Fibroblast of lung (primary cell): Measurements from ENCODE around the gene SULT1C4. TPM values are rescaled to one million over a fixed set of nuclear protein-coding genes. Genes with fewer than 3 reads are reported as not detected.

Source experiments
- DNase-seq, 2 donors: peaks; one replicate each; pipeline versions ENCODE4 v3.0.0 to v3.0.0-alpha.2; 2010; ENCODE audit warnings: low read depth in 2 of 2
- H2AFZ ChIP-seq: 2 replicates; pipeline ENCODE4 v1.5.1; 2012; ENCODE audit warnings: low read length, control low read depth, inconsistent platforms
- H3K27ac ChIP-seq: 2 replicates; pipeline ENCODE4 v1.5.1; 2011; ENCODE audit warnings: low read length, control low read depth; ENCODE audit not compliant: insufficient read depth
- H3K27me3 ChIP-seq: 2 replicates; pipeline ENCODE4 v1.5.1; 2011; ENCODE audit warnings: mild to moderate bottlenecking, low read length; ENCODE audit not compliant: control insufficient read depth, insufficient read depth
- H3K36me3 ChIP-seq: 2 replicates; pipeline ENCODE4 v1.5.1; 2011; ENCODE audit warnings: low read length; ENCODE audit not compliant: control insufficient read depth, insufficient read depth
- H3K4me1 ChIP-seq: 2 replicates; pipeline ENCODE4 v1.5.1; 2011; ENCODE audit warnings: low read length; ENCODE audit not compliant: control insufficient read depth, insufficient read depth; ENCODE audit errors: extremely low read depth
- H3K4me2 ChIP-seq: 2 replicates; pipeline ENCODE4 v1.5.1; 2011; ENCODE audit warnings: low read length, control low read depth; ENCODE audit not compliant: insufficient read depth; ENCODE audit errors: extremely low read depth
- H3K4me3 ChIP-seq, 4 experiments: fragments of 200-600 bp in 1 of 4; sonication (generic) in 1 of 4; replicated peaks in 1 of 4; 2 replicates each; pipeline ENCODE4 v1.5.1; 2011 to 2016; ENCODE audit warnings: low read length in 4 of 4, low read depth in 3 of 4, mild to moderate bottlenecking in 3 of 4, control low read depth in 2 of 4, inconsistent platforms in 1 of 4, mixed read lengths in 1 of 4; ENCODE audit not compliant: insufficient read depth in 1 of 4; ENCODE audit errors: control extremely low read depth in 1 of 4
- H3K79me2 ChIP-seq: 2 replicates; pipeline ENCODE4 v1.5.1; 2012; ENCODE audit warnings: mild to moderate bottlenecking, low read length, inconsistent platforms; ENCODE audit not compliant: control insufficient read depth, insufficient read depth
- H3K9ac ChIP-seq: 2 replicates; pipeline ENCODE4 v1.5.1; 2011; ENCODE audit warnings: mild to moderate bottlenecking, low read length, control low read depth; ENCODE audit not compliant: insufficient read depth
- H3K9me3 ChIP-seq: 2 replicates; pipeline ENCODE4 v1.5.1; 2012; ENCODE audit warnings: low read depth, low read length; ENCODE audit not compliant: control insufficient read depth, insufficient read depth
- H4K20me1 ChIP-seq: 2 replicates; pipeline ENCODE4 v1.5.1; 2011; ENCODE audit warnings: low read length; ENCODE audit not compliant: control insufficient read depth, insufficient read depth; ENCODE audit errors: extremely low read depth
- EZH2 ChIP-seq: IDR thresholded peaks from 2 replicates; pipeline ENCODE4 v1.5.1; 2012; ENCODE audit warnings: low read length, control low read depth, mild to moderate bottlenecking; ENCODE audit errors: missing control alignments
- polyA plus RNA-seq, 2 donors: library from polyadenylated mRNA; depleted of rRNA in 1 of 2; stranded (reverse) in 1 of 2; unstranded in 1 of 2; fragments of >200 nt; gene quantifications; 2 replicates each; pipeline ENCODE4 v1.2.1, GENCODE V29; 2011 to 2012; ENCODE audit warnings: missing spikeins in 1 of 2
- total RNA-seq: library from RNA; depleted of rRNA; stranded (reverse); fragments of >200 nt; gene quantifications from 2 replicates; pipeline ENCODE4 v1.2.1, GENCODE V29; 2014
- TF ChIP-seq, protein P1 (sequence below), 2 donors: IDR thresholded peaks in 1 of 2; conservative IDR thresholded peaks in 1 of 2; 1 replicate in 1 of 2; 2 replicates in 1 of 2; pipeline ENCODE4 v1.5.1; 2011 to 2012; ENCODE audit warnings: low read length in 2 of 2, control low read depth in 1 of 2, inconsistent platforms in 1 of 2, low read depth in 1 of 2, mild to moderate bottlenecking in 1 of 2

Gene SULT1C4
- total and polyA plus RNA-seq, 2 donors (not counting 1 experiment from before 2014, with no cell fraction given), result 0.14 to 0.50 TPM

DNA sequence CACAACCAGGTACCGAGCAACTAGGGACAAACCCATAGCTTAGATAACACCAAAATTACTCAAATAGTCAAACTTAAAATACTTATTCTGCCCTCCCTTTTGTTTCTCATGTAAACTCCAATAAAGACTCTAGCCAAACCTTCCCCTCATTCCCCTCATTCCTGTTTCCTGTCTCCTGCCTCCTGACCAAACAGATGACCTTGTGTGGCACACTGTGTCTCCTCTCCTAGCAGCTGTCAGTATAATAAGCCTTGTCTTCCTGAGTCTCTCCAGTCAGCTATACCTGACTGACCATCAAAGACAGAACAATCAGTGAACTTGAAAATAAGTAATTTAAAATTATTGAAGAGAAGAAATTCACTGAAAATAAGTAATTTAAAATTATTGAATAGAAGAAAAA, 14.3 kb downstream of the SULT1C4 start:
- Histone ChIP-seq H3K4me1 (no peaks in the 10 kb centered on the region), H3K9me3 (no peaks in the 10 kb centered on the region), H3K9ac (no peak overlapping the region), H3K36me3 (no peaks in the 10 kb centered on the region), H3K4me2 (no peak overlapping the region), H2AFZ (no peak overlapping the region), H3K79me2 (no peaks in the 10 kb centered on the region), H4K20me1 (no peaks in the 10 kb centered on the region), H3K4me3 (no peak overlapping the region), H3K27me3 (no peaks in the 10 kb centered on the region), H3K27ac (no peak overlapping the region)
- no peak for DNase-seq
- TF ChIP-seq, protein P1, sequence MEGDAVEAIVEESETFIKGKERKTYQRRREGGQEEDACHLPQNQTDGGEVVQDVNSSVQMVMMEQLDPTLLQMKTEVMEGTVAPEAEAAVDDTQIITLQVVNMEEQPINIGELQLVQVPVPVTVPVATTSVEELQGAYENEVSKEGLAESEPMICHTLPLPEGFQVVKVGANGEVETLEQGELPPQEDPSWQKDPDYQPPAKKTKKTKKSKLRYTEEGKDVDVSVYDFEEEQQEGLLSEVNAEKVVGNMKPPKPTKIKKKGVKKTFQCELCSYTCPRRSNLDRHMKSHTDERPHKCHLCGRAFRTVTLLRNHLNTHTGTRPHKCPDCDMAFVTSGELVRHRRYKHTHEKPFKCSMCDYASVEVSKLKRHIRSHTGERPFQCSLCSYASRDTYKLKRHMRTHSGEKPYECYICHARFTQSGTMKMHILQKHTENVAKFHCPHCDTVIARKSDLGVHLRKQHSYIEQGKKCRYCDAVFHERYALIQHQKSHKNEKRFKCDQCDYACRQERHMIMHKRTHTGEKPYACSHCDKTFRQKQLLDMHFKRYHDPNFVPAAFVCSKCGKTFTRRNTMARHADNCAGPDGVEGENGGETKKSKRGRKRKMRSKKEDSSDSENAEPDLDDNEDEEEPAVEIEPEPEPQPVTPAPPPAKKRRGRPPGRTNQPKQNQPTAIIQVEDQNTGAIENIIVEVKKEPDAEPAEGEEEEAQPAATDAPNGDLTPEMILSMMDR (conservative IDR thresholded peaks at IDR 0.05 in 1 of 2, IDR thresholded peaks at IDR 0.05 in 1 of 2; ENCODE audit: low read depth in 1 of 2, low read length in 2 of 2), result no peak
- no peak for TF ChIP-seq EZH2

DNA sequence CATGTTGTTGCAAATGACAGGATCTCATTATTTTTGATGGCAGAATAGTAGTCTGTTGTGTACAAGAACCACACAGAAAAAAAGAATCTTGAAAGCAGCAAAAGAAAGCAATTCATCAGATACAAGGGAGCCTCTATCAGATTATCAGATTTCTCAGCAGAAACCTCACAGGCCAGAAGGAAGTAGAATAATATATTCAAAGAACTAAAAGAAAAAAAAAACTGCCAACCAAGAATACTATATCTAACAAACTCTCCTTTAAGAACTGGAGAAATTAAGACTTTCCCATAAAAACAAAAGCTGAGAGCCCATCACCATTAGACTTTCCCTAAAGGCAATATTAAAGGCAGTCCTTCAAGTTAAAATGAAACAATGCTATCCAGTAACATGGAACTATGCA, 15.4 kb downstream of the SULT1C4 start:
- Histone ChIP-seq H3K27me3 (no peaks in the 10 kb centered on the region), H3K27ac (no peak overlapping the region), H3K36me3 (no peaks in the 10 kb centered on the region), H4K20me1 (no peaks in the 10 kb centered on the region), H3K9me3 (no peaks in the 10 kb centered on the region), H2AFZ (no peak overlapping the region), H3K4me1 (no peaks in the 10 kb centered on the region), H3K4me3 (no peak overlapping the region), H3K4me2 (no peak overlapping the region), H3K9ac (no peak overlapping the region), H3K79me2 (no peaks in the 10 kb centered on the region)
- DNase-seq, result no peak
- TF ChIP-seq, protein P1 (conservative IDR thresholded peaks at IDR 0.05 in 1 of 2, IDR thresholded peaks at IDR 0.05 in 1 of 2; ENCODE audit: low read depth in 1 of 2, low read length in 2 of 2), result no peak
- no peak for TF ChIP-seq EZH2

DNA sequence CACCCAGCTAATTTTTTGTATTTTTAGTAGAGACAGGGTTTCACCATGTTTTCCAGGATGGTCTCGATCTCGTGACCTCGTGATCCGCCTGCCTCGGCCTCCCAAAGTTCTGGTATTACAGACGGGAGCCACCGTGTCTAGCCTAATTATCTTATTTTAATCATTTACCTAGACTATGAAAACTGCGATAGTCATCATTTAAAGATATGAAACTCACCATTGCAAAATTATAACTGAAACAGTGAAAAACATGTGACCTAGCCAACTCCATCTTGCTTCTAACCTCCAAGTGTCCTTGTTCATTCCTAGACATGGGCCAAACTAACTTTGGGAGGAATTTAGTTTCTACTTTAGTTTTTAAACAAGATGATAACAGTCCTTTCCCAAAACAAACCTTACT, 17.4 kb downstream of the SULT1C4 start:
- no peak overlapping the region for H2AFZ ChIP-seq
- H3K9me3 ChIP-seq, result peaks cover 2% of the 10 kb centered on the region
- no peaks in the 10 kb centered on the region for H3K79me2 ChIP-seq
- H3K4me3 ChIP-seq, result no peak overlapping the region
- H3K36me3 ChIP-seq, result no peaks in the 10 kb centered on the region
- H3K4me1 ChIP-seq, result no peaks in the 10 kb centered on the region
- H3K4me2 ChIP-seq, result no peak overlapping the region
- H3K9ac ChIP-seq, result no peak overlapping the region
- no peaks in the 10 kb centered on the region for H3K27me3 ChIP-seq
- H3K27ac ChIP-seq, result no peak overlapping the region
- TF ChIP-seq, protein P1 (conservative IDR thresholded peaks at IDR 0.05 in 1 of 2, IDR thresholded peaks at IDR 0.05 in 1 of 2; ENCODE audit: low read depth in 1 of 2, low read length in 2 of 2), result no peak
- TF ChIP-seq EZH2, result no peak
- DNase-seq, result no peak
- H4K20me1 ChIP-seq, result no peaks in the 10 kb centered on the region
